Activated CD4-positive, alpha-beta T cell treated with anti-CD3 and anti-CD28 coated beads, Interleukin-2, amount 50 U/mL, for 48 hours (primary cell): Measurements from ENCODE around the gene ANKDD1B.
"Not testable (repeated sequence)": the region's sequence is repeated elsewhere in the genome, so short reads cannot be mapped to it uniquely, and the experiment has no call there.

ENCODE experiments used
- DNase-seq, 2 experiments: peaks; one replicate each; pipeline ENCODE4 v3.0.0-alpha.2; 2020

Gene ANKDD1B

GRCh38 chr5:75663579-75664284 is 52.5 kb downstream of the ANKDD1B start:
- no peak for DNase-seq

- no peak for DNase-seq
These were observed 53.7 kb downstream of the ANKDD1B start for GRCh38 chr5:75664979-75665378.

GRCh38 chr5:75666801-75667200 is 55.5 kb downstream of the ANKDD1B start:
- DNase-seq = no peak

- no peak for DNase-seq
These were observed 56.3 kb downstream of the ANKDD1B start for GRCh38 chr5:75667586-75667985.

- DNase-seq = peak in 1 of 2 experiments; percentile 14
These were observed 57.2 kb downstream of the ANKDD1B start for GRCh38 chr5:75668445-75668844.

- DNase-seq = peak; percentile 70 to 79
These were observed 57.9 kb downstream of the ANKDD1B start for GRCh38 chr5:75668977-75669689.

- DNase-seq = no peak
These were observed 59.3 kb downstream of the ANKDD1B start for GRCh38 chr5:75670577-75670976.

GRCh38 chr5:75671506-75671905 is 60.3 kb downstream of the ANKDD1B start:
- no peak for DNase-seq

GRCh38 chr5:75672616-75673015 is 61.4 kb downstream of the ANKDD1B start:
- no peak for DNase-seq

- DNase-seq = no peak
These were observed 64.5 kb downstream of the ANKDD1B start for GRCh38 chr5:75675783-75676182.

GRCh38 chr5:75677607-75678006 is 66.4 kb downstream of the ANKDD1B start:
- DNase-seq = no peak

- no peak for DNase-seq
These were observed 66.9 kb downstream of the ANKDD1B start for GRCh38 chr5:75678155-75678554.

- no peak for DNase-seq
These were observed 70.0 kb downstream of the ANKDD1B start for GRCh38 chr5:75681125-75681830.

GRCh38 chr5:75685141-75685540 is 73.9 kb downstream of the ANKDD1B start:
- no peak for DNase-seq

GRCh38 chr5:75686480-75686879 is 75.2 kb downstream of the ANKDD1B start:
- DNase-seq = no peak

GRCh38 chr5:75690669-75691068 is 79.4 kb downstream of the ANKDD1B start:
- no peak for DNase-seq

GRCh38 chr5:75694781-75695180 is 83.5 kb downstream of the ANKDD1B start:
- DNase-seq = no peak

GRCh38 chr5:75695472-75696351 is 84.5 kb downstream of the ANKDD1B start:
- DNase-seq = not testable (repeated sequence)

GRCh38 chr5:75701856-75702255 is 90.6 kb downstream of the ANKDD1B start:
- no peak for DNase-seq

GRCh38 chr5:75706016-75706415 is 94.8 kb downstream of the ANKDD1B start:
- no peak for DNase-seq

- no peak for DNase-seq
These were observed 95.5 kb downstream of the ANKDD1B start for GRCh38 chr5:75706775-75707174.

GRCh38 chr5:75707911-75708509 is 96.8 kb downstream of the ANKDD1B start:
- DNase-seq = no peak
